ENCODE results near the gene NAIF1.
"Not testable (repeated sequence)": the region's sequence is repeated elsewhere in the genome, so short reads cannot be mapped to it uniquely, and the experiment has no call there.

The NAIF1 gene

DNA sequence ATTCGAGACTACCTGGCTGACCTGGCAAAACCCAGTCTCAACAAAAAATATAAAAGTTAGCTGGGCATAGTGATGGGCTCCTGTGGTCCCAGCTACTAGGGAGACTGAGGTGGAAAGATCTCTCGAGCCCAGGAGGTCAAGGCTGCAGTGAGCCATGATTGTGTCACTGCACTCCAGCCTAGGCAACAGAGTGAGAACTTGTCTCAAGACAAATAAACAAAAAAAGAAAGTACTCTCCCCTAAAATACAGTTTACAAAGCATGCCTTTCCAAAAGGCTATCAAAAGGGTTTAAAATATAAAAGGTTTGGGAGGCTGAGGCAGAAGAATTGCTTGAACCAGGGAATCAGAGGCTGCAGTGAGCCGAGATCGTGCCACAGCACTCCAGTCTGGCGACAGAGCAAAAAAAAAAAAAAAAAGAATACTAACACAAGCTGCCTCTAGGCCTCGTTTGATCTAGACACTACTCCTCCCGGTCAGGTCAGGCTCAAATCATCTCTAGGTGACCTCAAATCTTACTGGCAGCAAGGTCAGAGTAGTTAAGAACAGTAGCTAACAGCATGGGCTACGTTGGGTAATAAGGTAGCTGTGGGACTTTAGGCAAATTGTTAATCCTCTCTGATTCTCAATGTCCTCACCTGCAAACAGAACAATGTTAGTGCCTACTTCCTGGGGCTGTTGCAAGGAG lies 9.3 kb downstream of the NAIF1 start:
- DNase-seq (ENCODE audit: low read depth): no peak

DNA sequence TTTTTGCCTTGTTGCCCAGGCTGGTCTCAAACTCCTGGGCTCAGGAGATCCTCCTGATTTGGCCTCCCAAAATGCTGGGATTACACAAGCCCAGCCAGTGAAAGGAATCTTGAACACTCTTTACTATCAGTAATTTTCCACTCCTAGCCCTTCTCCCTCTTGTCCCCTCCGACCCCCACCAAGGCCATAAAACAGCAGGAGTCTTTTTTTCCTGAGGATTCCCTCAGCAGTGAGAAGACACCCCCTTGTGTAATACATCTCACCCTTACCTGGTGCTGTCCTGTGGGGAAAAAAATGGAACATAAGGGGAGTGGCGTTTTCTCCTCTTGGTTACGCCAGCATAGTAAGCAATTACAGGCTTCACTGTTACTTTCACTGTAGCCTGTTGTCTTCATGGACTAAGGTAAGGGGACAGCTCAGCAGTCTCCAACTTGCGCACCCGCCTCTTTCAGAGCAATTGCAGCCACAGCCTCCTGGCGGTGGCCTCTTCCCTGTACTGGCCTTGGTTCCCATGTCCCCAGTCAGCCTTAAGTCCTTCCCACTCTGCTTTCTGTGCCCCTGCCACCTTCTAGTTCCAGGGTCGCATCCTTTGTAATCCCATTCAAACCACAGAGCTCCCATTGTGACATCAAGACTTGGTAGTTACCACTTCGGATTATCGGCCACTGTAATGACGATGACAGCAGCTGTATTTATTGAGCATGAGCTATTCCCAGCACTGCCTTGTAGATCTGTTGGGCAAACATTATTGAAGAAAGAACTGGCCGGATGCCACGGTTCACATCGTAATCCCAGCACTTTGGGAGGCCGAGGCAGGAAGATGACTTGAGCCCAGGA lies 10.0 kb downstream of the NAIF1 start:
- DNase-seq (ENCODE audit: low read depth): no peak

DNA sequence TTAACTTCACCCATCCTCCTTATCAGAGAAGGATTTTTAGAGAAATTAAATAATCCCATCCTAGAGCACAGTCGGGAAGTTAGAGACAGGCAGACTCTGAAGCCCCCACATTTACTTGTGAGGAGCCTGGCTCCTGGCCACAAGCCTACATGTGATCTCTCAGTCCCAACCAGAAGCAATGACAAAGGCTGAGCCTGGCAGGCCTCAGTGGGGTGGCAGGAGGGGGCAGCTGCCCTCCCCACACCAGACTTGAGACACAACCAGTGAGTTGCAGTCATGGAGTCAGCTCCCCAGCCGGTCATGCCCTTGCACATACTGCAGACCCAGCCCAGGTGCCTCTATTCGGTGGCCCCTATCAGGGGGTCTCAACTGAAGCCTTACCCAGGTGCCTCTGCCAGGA lies 11.0 kb downstream of the NAIF1 start:
- DNase-seq (ENCODE audit: low read depth): no peak

DNA sequence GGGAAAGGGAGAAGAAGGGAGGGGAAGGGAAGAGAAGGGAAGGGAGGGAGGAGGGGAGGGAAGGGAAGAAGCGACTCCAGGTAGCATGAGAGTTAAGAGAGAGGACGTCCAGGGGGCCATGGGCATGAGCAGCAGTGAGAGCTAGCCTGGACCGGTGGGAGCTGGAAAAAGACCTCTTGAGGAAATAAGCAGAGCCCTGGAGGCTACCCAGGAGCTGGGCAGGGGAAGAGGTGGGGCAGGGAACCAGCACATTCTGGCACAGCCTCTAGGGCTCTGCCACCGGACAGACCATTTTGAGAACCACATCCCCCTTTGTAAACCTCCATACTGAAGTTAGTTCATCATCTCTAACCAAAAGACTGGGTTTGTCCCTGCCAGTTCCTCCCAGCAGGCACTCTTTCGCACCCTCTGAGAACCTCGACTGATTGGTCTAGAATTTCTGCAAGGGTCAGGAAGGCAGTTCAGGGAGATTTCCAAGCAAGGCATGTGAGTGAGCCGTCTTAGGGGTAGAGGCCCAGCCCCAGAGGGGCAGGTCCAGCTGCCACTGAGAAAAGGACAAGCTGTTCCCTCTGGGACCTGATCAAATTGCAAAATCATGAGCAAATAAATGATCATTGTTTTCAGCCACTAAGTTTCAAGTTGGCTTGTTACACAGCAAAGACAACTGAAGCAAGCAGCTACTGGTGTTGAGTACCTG lies 11.6 kb downstream of the NAIF1 start:
- no peak for DNase-seq (ENCODE audit: low read depth)

DNA sequence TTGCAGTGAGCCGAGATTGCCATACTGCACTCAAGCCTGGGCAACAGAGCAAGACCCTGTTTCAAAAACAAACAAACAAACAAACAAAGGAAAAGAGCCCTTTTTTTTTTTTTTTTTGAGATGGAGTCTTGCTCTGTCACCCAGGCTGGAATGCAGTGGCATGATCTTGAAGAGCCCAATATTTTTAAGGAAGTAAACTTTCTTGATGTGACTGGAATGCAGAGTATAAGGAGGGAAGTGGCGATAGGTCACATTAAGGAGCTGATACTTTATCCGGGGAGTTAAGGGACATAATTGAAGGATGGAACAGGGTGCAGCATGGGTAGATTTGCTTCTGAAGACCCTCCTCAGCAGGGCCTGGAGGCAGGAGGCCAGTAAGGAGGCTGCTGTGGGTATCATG lies 13.0 kb downstream of the NAIF1 start:
- no peak for DNase-seq (ENCODE audit: low read depth)

DNA sequence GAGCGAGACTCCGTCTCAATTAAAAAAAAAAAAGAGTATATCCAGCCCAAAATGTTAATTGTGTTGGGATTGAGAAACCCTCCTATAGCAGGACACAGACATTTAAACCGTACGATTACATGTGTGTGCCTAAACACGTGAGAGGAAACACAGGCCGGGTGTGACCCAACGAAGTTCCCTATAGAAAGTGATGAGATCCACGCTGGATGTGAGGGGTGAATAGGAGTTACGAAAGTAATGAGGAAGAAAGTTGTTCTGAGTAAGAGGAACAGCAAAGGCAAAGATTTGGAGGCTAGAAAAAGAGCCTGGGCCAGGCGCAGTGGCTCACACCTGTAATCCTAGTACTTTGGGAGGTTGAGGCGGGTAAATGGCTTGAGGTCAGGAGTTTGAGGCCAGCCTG lies 13.6 kb downstream of the NAIF1 start:
- no peak for DNase-seq (ENCODE audit: low read depth)

DNA sequence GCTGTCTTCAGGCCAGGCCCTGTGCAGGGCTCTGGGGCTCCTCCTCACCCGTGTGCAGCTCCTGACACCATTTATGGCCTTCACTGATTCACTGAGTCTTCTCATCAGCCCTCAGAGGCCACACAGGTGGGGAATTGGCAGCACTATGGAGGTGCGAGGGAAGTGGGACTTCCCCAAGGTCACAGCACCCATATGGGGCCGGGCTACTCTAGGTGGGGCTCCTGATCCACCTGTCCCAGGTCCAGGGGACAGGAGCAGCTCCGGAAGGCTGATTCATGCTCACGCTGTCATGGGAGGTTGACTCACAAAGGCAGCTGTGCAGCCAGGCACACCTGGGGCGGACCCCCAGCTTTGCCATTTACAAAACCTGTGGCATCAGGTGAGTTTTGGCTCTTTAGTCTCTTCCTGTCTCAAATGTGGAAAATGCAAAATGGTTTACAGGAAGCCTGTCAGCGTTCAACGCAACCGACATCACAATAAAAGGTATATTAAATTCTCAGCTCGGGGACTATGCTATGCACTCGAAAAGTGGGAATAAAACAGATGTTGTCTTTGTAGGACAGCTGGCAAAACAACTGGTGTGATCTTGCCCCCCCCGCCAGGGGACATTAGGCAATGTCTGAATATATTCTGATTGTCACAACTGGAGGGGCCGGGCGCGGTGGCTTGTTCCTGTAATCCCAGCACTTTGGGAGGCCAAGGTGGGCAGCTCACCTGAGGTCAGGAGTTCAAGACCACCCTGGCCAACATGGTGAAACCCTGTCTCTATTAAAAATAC lies 15.0 kb downstream of the NAIF1 start:
- DNase-seq (ENCODE audit: low read depth): no peak

DNA sequence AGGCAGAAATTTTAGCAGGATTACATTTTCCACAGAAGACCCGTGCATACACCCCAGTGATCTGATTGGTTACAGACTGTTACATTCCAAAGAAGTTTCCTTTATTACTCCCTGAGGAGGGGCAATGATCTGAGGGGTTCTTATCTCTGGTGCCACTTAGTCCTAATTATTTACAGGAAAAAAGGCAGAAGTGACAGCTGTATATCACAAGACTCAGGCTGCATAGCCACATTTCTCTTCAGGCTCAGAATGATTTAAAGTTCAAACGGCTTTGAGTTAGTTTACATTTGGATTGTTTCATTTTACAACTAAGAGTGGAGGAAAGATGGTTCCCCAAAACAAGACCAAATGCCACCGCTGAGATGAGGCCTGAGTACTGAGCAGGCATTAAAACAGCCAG lies 17.3 kb downstream of the NAIF1 start:
- no peak for DNase-seq (ENCODE audit: low read depth)

DNA sequence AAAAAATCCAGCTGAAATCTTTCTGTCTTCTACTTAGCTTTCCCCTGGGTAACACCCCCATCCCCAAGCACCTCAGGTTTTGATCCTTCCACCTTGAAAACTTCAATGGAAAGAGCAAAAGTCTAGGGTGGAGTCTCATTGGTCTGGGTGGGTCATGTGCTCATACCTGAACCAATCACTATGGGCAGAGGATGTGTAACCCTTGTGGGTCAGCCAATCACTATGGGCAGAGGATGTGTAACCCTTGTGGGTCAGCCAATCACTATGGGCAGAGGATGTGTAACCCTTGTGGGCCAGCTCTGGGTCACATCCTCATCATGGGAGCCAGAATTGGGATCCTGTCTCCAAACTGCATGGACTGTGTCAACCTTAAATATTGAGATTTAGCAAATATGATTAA lies 18.5 kb downstream of the NAIF1 start:
- DNase-seq (ENCODE audit: low read depth): no peak

DNA sequence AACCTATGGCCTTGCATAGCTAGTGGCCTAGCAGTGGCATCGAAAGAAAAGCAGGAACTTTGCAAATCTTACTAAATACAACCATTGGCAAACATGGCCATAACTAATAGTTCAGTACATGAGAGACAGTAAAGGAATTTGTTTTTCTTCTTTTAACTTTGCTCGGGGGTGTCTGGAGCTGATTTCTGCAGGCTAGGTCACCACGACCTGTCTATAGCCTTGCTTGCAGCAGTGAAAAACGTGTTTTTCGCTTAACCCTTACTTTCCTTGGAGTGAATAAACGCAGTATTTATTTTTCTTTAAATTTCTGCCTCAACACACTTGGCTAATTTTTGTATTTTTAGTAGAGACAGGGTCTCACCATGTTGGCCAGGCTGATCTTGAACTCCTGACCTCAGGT lies 19.9 kb downstream of the NAIF1 start:
- no peak for DNase-seq (ENCODE audit: low read depth)

DNA sequence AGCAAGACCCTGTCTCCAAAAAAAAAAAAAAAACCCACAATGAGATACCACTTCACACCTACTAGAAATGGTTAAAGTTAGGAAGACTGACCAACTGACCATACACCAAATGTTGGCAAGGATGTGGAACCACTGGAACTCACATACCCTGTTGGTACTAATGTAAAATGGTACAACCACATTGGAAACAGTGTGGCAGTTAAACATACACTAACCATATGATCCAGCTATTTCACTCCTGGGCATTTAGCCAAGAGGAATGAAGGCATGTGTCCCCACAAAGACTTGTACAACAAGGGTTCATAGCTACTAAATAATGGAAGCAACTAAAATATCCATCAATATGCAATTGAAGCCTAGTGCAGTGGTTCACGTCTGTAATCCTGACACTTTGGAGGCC lies 21.3 kb downstream of the NAIF1 start:
- DNase-seq (ENCODE audit: low read depth): no peak

DNA sequence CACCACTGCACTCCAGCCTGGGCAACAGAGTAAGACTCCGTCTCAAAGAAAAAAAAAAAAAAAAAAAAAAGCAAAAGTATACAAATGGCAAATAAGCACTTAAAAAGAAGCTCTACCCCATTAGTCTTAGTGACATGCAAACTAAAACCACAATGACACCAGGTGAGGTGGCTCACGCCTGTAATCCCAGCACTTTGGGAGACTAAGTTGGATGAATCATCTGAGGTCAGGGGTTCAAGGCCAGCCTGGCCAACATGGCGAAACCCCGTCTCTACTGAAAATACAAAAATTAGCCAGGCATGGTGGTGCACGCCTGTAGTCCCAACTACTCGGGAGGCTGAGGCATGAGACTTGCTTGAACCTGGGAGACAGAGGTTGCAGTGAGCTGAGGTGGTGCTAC lies 21.7 kb downstream of the NAIF1 start:
- not testable (repeated sequence) for DNase-seq (ENCODE audit: low read depth)

DNA sequence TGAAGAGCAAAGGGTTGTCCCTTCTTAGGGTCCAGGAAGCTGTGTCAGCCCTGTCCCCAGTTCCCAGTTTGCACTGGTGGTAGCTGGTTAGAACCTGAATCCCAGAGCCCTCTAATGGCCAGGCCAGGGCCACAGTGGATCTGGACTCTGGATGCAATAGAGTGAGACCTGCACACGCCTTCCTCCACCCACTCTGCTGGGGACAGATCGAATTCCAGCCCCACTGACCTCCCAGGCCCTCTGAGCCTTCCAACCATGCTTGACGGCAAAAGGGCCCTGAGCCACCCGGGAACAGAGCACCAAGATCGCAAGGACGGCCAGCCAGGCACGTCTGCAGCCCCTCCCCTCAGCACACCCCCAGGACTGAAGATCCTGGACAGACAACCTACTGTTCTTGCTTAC lies 23.7 kb downstream of the NAIF1 start:
- no peak for DNase-seq (ENCODE audit: low read depth)

DNA sequence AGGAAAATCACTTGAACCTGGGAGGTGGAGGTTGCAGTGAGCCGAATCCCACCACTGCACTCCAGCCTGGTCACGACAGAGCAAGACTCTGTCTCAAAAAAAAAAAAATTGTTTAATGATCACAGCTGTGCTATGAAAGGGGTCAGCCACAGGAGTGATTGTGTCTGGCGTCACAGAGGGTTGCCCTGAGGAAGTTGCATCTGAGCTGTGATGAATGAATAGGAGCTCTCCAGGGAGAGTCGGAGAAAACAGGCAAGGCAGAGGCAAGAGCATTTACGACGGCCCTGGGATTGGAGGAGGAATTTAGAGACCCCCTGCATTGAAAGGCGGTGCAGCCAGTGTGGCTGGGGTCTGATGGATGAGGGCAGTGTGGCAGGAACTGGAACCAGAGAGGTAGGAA lies 25.1 kb downstream of the NAIF1 start:
- no peak for DNase-seq (ENCODE audit: low read depth)

DNA sequence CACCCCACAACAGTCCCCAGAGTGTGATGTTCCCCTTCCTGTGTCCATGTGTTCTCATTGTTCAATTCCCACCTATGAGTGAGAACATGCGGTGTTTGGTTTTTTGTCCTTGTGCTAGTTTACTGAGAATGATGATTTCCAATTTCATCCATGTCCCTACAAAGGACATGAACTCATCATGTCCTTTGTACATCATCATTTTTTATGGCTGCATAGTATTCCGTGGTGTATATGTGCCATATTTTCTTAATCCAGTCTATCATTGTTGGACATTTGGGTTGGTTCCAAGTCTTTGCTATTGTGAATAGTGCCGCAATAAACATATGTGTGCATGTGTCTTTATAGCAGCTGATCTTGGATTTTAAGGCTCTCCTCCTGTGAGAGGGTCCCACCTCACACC lies 26.3 kb downstream of the NAIF1 start:
- DNase-seq (ENCODE audit: low read depth): not testable (repeated sequence)

DNA sequence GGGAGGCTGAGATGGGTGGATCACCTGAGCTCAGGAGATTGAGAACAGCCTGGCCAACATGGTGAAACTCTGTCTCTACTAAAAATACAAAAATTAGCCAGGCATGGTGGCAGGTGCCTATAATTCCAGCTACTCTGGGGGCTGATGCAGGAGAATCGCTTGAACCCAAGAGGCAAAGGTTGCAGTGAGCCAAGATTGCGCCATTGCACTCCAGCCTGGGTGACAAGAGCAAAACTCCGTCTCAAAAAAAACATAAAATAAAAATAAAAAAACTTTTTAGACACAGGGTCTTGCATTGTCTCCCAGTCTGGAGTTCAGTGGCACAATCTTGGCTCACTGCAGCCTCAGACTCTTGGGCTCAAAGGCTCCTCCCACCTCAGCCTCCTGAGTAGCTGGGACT lies 30.6 kb downstream of the NAIF1 start:
- not testable (repeated sequence) for DNase-seq (ENCODE audit: low read depth)

DNA sequence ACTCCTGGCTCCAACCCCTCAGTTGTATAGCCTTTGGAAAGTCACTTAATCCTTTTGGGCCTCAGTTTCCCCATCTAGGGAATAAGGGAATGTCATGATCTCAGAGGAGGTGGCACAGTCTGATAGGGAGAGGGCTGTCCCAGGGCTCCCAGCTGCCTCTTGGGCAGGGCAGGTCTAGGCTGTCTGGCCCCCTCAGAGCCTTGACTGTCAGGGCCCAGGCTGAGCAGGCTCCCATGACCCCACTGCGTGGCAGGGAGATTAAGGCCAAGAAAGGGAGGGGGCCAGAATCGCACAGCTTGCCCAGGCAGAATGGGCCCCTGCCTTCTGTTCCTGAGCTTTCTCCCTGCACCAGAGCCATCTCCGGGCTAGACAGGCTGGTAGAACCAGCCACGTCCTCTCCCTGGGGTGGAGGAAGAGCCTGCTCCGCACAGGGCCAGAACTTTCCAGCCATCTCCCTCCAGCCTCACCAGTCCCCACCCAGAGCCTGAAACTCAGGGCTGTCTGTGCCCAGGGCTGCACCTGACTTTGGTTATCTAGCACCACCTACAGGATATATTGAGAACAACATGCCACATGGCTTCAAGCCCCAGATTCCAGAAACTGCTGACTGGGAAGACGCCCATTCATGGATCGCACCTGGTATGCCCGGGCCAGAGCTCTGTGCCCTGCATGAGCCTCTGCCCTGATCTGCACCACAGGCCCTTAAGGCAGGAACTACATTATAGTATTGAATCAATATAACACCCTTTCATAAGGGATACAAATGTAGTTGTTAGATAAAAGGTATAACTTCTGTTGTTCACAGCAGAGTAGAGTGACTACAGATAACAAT lies 32.1 kb downstream of the NAIF1 start:
- peak; percentile 39 for DNase-seq (ENCODE audit: low read depth)

DNA sequence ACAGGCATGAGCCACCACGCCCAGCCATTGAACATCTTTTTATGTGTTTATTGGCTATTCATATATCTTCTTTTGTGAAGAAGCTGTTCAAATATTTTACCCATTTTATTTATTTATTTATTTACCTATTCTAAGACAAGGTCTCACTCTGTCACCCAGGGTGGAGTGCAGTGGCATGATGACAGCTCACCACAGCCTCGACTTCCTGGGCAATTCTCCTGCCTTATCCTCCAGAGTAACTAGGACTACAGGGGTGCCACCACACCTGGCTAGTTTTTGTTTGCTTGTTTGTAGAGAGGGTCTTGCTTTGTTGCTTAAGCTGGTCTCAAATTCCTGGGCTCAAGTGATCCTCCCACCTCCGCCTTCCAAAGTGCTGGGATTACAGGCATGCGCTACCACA lies 33.5 kb downstream of the NAIF1 start:
- no peak for DNase-seq (ENCODE audit: low read depth)

DNA sequence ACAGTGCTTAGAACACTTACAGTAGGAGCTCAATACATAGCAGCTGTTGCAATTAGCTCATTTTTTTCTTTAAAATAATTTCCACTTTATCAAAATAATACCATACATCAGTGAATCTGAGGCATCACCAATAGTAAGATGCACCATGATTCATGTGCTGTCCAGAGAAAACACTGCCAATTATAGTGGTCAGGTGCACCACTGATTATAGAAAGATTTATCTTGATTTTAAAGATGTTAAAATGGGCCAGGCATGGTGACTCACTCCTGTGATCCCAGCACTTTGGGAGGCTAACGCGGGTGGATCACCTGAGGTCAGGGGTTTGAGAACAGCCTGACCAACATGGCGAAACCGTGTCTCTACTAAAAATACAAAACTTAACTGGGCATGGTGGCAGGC lies 39.4 kb downstream of the NAIF1 start:
- DNase-seq (ENCODE audit: low read depth): no peak

DNA sequence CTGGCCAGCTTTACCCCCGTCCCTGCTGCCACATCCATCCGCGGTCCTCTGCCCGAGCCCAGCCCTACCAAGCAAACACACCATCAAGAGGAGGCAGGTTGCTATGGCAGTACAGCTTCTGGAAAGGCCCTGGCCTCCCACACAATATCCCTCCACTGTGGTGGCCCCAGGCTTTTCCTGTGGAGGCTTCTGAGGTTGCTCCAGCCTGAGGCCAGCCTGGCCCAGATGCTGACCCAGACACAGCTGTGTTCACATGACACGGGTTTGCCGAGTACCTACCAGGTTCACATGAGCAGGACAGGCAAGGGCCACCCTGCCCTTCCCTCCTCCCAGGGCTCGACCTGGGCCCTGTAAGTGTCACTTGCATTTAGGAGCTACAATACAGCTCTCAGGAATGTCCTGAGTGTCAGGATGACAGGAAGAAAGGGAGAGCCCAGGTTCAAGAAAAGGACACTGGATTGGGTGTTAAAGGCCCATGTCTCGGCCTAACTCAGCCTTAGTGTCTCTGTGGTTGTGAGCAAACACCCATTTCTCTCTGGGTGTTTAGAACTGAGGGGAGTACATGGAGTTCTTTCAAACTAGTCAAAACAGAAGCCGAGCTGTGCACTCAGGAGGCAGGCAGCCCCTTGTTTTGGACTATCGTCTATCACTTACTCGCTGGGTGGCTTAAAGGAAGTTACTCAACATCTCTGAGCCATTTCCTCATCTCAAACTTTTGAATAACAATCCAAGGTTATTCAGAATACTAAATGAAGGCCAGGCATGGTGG lies 40.2 kb downstream of the NAIF1 start:
- no peak for DNase-seq (ENCODE audit: low read depth)

Data from HS-5 (cell line).